ENCODE measurements around the gene SCNM1. TPM values are rescaled to one million over a fixed set of nuclear protein-coding genes. Genes with fewer than 3 reads are reported as not detected.

SCNM1 gene
- total and polyA plus RNA-seq, 9 of the 15 experiments (the other 6 are each of a cell fraction or from before 2014, with no cell fraction given), result 17.2 to 204 (median 63.0) TPM

DNA sequence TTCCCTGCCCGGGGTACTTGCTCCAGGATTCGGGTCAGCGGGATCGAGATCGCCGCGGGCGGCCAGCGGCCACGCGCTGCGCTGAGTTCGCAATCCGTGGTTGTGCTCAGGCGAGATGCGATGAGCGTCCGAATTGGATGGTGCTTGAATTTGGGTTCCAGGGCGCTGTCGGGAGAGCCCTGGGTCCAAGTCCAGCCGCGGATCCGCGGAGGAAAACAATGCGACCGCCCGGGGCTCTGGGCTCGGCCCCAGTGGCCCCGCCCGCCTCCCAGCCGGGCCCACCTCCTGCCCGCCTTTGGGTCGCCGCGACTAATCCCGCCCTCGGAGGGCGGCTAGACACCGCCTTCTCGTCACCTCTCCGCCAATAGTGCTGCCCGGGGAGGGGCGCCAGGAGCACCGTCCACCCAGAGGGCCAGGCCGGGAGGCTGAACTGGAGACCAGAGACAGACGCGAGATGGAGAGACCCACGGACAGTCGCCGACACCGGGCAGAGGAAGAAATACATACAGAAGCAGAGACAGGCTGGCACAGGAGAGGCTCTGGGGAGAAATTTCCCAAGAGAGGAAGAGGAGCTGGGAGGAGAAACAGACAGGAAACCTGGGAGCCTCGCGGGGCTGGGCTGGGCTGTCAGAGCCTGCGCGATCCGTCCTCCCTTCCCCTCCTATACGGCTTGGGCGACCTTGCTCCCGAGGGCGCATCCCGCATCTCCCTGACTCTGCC lies 19.4 kb upstream of the SCNM1 start, which contains the start of gene SEMA6C (continued):
- TF ChIP-seq, protein P1, sequence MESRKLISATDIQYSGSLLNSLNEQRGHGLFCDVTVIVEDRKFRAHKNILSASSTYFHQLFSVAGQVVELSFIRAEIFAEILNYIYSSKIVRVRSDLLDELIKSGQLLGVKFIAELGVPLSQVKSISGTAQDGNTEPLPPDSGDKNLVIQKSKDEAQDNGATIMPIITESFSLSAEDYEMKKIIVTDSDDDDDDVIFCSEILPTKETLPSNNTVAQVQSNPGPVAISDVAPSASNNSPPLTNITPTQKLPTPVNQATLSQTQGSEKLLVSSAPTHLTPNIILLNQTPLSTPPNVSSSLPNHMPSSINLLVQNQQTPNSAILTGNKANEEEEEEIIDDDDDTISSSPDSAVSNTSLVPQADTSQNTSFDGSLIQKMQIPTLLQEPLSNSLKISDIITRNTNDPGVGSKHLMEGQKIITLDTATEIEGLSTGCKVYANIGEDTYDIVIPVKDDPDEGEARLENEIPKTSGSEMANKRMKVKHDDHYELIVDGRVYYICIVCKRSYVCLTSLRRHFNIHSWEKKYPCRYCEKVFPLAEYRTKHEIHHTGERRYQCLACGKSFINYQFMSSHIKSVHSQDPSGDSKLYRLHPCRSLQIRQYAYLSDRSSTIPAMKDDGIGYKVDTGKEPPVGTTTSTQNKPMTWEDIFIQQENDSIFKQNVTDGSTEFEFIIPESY (CRISPR knock-in tag; IDR thresholded peaks at IDR 0.05), result 0 out of 2 replicates have a peak, but pooled peaks have one; percentile 9
- TF ChIP-seq, protein P2, sequence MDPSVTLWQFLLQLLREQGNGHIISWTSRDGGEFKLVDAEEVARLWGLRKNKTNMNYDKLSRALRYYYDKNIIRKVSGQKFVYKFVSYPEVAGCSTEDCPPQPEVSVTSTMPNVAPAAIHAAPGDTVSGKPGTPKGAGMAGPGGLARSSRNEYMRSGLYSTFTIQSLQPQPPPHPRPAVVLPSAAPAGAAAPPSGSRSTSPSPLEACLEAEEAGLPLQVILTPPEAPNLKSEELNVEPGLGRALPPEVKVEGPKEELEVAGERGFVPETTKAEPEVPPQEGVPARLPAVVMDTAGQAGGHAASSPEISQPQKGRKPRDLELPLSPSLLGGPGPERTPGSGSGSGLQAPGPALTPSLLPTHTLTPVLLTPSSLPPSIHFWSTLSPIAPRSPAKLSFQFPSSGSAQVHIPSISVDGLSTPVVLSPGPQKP (CRISPR knock-in tag; IDR thresholded peaks at IDR 0.05), result no peak
- TF ChIP-seq, protein P3, sequence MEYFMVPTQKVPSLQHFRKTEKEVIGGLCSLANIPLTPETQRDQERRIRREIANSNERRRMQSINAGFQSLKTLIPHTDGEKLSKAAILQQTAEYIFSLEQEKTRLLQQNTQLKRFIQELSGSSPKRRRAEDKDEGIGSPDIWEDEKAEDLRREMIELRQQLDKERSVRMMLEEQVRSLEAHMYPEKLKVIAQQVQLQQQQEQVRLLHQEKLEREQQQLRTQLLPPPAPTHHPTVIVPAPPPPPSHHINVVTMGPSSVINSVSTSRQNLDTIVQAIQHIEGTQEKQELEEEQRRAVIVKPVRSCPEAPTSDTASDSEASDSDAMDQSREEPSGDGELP (CRISPR knock-in tag; IDR thresholded peaks at IDR 0.05; ENCODE audit: borderline replicate concordance), result peak; percentile 76
- TF ChIP-seq SAP30 (IDR thresholded peaks at IDR 0.05; ENCODE audit: borderline replicate concordance, insufficient read depth, low read depth, low read length, poor library complexity, severe bottlenecking), result peak; percentile 78
- TF ChIP-seq CREM (IDR thresholded peaks at IDR 0.05; ENCODE audit: low read depth), result 0 out of 2 replicates have a peak, but pooled peaks have one; percentile 2
- TF ChIP-seq HDAC2 (IDR thresholded peaks at IDR 0.05), result peak; percentile 25; the same call in 1 of the 2 replicates
- TF ChIP-seq FIP1L1 (IDR thresholded peaks at IDR 0.05; ENCODE audit: low read depth, low read length, poor library complexity, severe bottlenecking), result peak; percentile 70
- no peak for TF ChIP-seq TAF9B (IDR thresholded peaks at IDR 0.05; ENCODE audit: partially characterized antibody)
- peak; percentile 38; the same call in 1 of the 2 replicates for TF ChIP-seq GABPB1 (CRISPR knock-in tag; IDR thresholded peaks at IDR 0.05)
- TF ChIP-seq RB1 (IDR thresholded peaks at IDR 0.05; ENCODE audit: low read depth), result peak; percentile 71
- TF ChIP-seq KDM2B (CRISPR knock-in tag; IDR thresholded peaks at IDR 0.05), result peak; percentile 62; the same call in 1 of the 2 replicates
- TF ChIP-seq, protein P4, sequence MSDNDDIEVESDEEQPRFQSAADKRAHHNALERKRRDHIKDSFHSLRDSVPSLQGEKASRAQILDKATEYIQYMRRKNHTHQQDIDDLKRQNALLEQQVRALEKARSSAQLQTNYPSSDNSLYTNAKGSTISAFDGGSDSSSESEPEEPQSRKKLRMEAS (CRISPR knock-in tag; IDR thresholded peaks at IDR 0.05), result peak; percentile 76
- TF ChIP-seq SP1 (CRISPR knock-in tag; IDR thresholded peaks at IDR 0.05), result peak; percentile 85; the same call in 1 of the 2 replicates
- no peak for TF ChIP-seq SMARCC2 (IDR thresholded peaks at IDR 0.05; ENCODE audit: low read depth)
- TF ChIP-seq YY1 (IDR thresholded peaks at IDR 0.05; ENCODE audit: borderline replicate concordance in 1 of 3, control insufficient read depth in 1 of 3, extremely low read depth in 1 of 3, insufficient read depth in 3 of 3, insufficient read length in 1 of 3, insufficient replicate concordance in 2 of 3, low read depth in 1 of 3, low read length in 2 of 3), result peak in 1 of 3 experiments; percentile 4
- 0 out of 2 replicates have a peak, but pooled peaks have one; percentile 2 for TF ChIP-seq PHF21A (IDR thresholded peaks at IDR 0.05; ENCODE audit: borderline replicate concordance, low read depth)
- TF ChIP-seq ZNF76 (CRISPR knock-in tag; IDR thresholded peaks at IDR 0.05; ENCODE audit: borderline replicate concordance), result no peak
- 0 out of 2 replicates have a peak, but pooled peaks have one; percentile 5 for TF ChIP-seq NR2C2 (CRISPR knock-in tag; IDR thresholded peaks at IDR 0.05)
- TF ChIP-seq NR2C2 (tag; IDR thresholded peaks at IDR 0.05), result no peak
- no peak for TF ChIP-seq ZFP30 (CRISPR knock-in tag; IDR thresholded peaks at IDR 0.05; ENCODE audit: borderline replicate concordance)
